ENCODE data around the gene OXNAD1.

Gene OXNAD1

GRCh38 chr3:16334909-16335308 lies 69.9 kb downstream of the OXNAD1 start:
- no peak for DNase-seq

- no peak for DNase-seq
These were observed 70.3 kb downstream of the OXNAD1 start for GRCh38 chr3:16335333-16335732.

- no peak for DNase-seq
These were observed 71.0 kb downstream of the OXNAD1 start for GRCh38 chr3:16335772-16336645.

- DNase-seq = no peak
These were observed 71.8 kb downstream of the OXNAD1 start for GRCh38 chr3:16336825-16337224.

GRCh38 chr3:16337856-16338540 lies 73.0 kb downstream of the OXNAD1 start:
- no peak for DNase-seq

- DNase-seq = no peak
These were observed 74.0 kb downstream of the OXNAD1 start for GRCh38 chr3:16338999-16339398.

- DNase-seq = no peak
These were observed 78.1 kb downstream of the OXNAD1 start for GRCh38 chr3:16343101-16343500.

GRCh38 chr3:16346413-16347081 lies 81.5 kb downstream of the OXNAD1 start:
- DNase-seq = no peak

- no peak for DNase-seq
These were observed 82.5 kb downstream of the OXNAD1 start for GRCh38 chr3:16347548-16347947.

- DNase-seq = no peak
These were observed 85.1 kb downstream of the OXNAD1 start for GRCh38 chr3:16349986-16350596.

- DNase-seq = no peak
These were observed 85.7 kb downstream of the OXNAD1 start for GRCh38 chr3:16350597-16351318.

GRCh38 chr3:16352428-16352827 lies 87.4 kb downstream of the OXNAD1 start:
- no peak for DNase-seq

- DNase-seq = no peak
These were observed 89.3 kb downstream of the OXNAD1 start for GRCh38 chr3:16354291-16354690.
